ENCODE measurements around the gene DCST1.

DNA sequence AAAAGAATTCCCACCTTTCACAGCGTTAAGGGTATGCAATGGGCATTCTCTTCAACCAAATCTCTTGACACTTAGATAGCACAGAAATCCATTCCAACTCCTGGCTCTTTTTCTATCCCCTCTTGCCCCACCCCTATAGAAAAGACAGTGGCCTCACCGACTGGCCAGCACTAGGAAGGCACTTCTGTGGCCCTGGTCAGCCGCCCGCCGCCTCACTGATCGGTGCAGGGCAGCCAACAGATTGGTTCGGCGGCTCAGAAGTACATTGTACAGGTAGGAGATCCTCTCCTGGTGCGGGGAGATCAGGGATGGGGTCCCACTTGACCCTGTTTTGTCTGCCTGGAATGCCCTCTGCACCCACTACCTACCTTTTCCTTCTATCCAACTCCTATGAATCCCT is 9.3 kb upstream of the DCST1 start:
- TF ChIP-seq POLR2A (IDR thresholded peaks at IDR 0.05; ENCODE audit: low read length): no peak
- no peak for TF ChIP-seq GATA1 (IDR thresholded peaks at IDR 0.05; ENCODE audit: low read depth, low read length)

Data from erythroblast (primary cell).